NB4 (cell line): ENCODE measurements around the gene SNAPC3.
"Not testable (repeated sequence)": the region's sequence is repeated elsewhere in the genome, so short reads cannot be mapped to it uniquely, and the experiment has no call there.

Experiments
- MYC ChIP-seq: IDR thresholded peaks from 2 replicates; pipeline ENCODE4 v1.6.1; 2011; ENCODE audit warnings: low read depth, low read length
- POLR2A ChIP-seq: IDR thresholded peaks from 2 replicates; pipeline ENCODE4 v1.6.1; 2011; ENCODE audit warnings: mild to moderate bottlenecking; ENCODE audit not compliant: insufficient read length; ENCODE audit errors: extremely low read depth
- TF ChIP-seq, protein P1 (sequence below): IDR thresholded peaks from one replicate; pipeline ENCODE4 v1.5.1; 2012; ENCODE audit warnings: low read depth, low read length

DNA sequence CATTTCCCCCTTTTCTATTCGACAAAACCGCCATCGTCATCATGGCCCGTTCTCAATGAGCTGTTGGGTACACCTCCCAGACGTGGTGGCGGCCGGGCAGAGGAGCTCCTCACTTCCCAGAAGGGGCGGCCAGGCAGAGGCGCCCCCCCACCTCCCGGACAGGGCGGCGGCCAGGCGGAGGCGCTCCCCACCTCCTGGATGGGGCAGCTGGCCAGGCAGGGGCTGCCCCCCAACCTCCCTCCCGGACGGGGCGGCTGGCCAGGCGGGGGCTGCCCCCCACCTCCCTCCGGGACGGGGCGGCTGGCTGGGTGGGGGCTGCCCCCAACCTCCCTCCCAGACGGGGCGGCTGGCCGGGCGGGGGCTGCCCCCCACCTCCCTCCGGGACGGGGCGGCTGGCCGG is 19.2 kb downstream of the SNAPC3 start:
- TF ChIP-seq, protein P1, sequence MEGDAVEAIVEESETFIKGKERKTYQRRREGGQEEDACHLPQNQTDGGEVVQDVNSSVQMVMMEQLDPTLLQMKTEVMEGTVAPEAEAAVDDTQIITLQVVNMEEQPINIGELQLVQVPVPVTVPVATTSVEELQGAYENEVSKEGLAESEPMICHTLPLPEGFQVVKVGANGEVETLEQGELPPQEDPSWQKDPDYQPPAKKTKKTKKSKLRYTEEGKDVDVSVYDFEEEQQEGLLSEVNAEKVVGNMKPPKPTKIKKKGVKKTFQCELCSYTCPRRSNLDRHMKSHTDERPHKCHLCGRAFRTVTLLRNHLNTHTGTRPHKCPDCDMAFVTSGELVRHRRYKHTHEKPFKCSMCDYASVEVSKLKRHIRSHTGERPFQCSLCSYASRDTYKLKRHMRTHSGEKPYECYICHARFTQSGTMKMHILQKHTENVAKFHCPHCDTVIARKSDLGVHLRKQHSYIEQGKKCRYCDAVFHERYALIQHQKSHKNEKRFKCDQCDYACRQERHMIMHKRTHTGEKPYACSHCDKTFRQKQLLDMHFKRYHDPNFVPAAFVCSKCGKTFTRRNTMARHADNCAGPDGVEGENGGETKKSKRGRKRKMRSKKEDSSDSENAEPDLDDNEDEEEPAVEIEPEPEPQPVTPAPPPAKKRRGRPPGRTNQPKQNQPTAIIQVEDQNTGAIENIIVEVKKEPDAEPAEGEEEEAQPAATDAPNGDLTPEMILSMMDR, result not testable (repeated sequence)
- TF ChIP-seq POLR2A, MYC: not testable (repeated sequence)
